GM12878 (cell line): Measurements from ENCODE around the gene CAPN14. TPM values are rescaled to one million over a fixed set of nuclear protein-coding genes. Genes with fewer than 3 reads are reported as not detected.

Experiments used
- ATAC-seq: fragments of 200-7000 bp; cut with Tn5 transposase; 3 replicates; pipeline ENCODE4 v1.9.1; 2020; ENCODE audit warnings: mild to moderate bottlenecking, moderate library complexity
- BruUV-seq: library from RNA; stranded (reverse); fragments of 400-500 nt; replicated peaks from 2 replicates; lab custom pipeline; 2021; lab: Mats Ljungman, UMichigan
- CTCF ChIA-PET: fragments of 300-600 bp; sonication (Branson Sonifier 250); formaldehyde crosslinking; extraction: SDS; loops from one replicate; lab custom pipeline; 2021; ENCODE audit warnings: inconsistent platforms; lab: Yijun Ruan, JAX
- POLR2A ChIA-PET: fragments of 350-600 bp; formaldehyde crosslinking; extraction: SDS; loops from one replicate; lab custom pipeline; 2021; ENCODE audit warnings: inconsistent platforms; lab: Charles Lee
- RAD21 ChIA-PET: fragments of 300-600 bp; sonication (Branson Sonifier 250); formaldehyde crosslinking; loops from one replicate; lab custom pipeline; 2023; ENCODE audit warnings: antibody characterized with exemption; ENCODE audit not compliant: unreplicated experiment; lab: Charles Lee
- SMC1A ChIA-PET: fragments of 300-600 bp; sonication (Branson Sonifier 250); formaldehyde crosslinking; loops from one replicate; lab custom pipeline; 2023; ENCODE audit not compliant: unreplicated experiment, uncharacterized antibody; lab: Charles Lee
- DNase-seq: peaks from one replicate; pipeline ENCODE4 v3.0.0-alpha.2; 2011; ENCODE audit warnings: low read depth, low spot score
- FAIRE-seq: peaks from 3 replicates; lab custom pipeline; 2011; peaks lifted over from hg19 to GRCh38; lab: Jason Lieb, UNC
- H2AFZ ChIP-seq: 2 replicates; pipeline ENCODE4 v1.6.0; 2011; ENCODE audit warnings: low read depth, low read length, control low read depth; ENCODE audit not compliant: control insufficient read depth
- H3K27ac ChIP-seq: 2 replicates; pipeline ENCODE4 v1.5.1; 2011; ENCODE audit warnings: control low read depth; ENCODE audit not compliant: control insufficient read depth, insufficient read depth
- H3K27me3 ChIP-seq, 2 experiments: replicated peaks in 1 of 2; 2 replicates each; pipeline versions ENCODE4 v1.6.0 to v1.6.1; 2011; ENCODE audit warnings: low read length in 1 of 2; ENCODE audit not compliant: control insufficient read depth in 2 of 2, insufficient read depth in 2 of 2
- H3K36me3 ChIP-seq, 2 experiments: 2 replicates each; pipeline ENCODE4 v1.5.1; 2011; ENCODE audit warnings: low read length in 1 of 2; ENCODE audit not compliant: control insufficient read depth in 2 of 2, insufficient read depth in 2 of 2
- H3K4me1 ChIP-seq: 2 replicates; pipeline ENCODE4 v1.6.1; 2011; ENCODE audit warnings: mild to moderate bottlenecking, low read length, moderate library complexity, mixed read lengths; ENCODE audit not compliant: control insufficient read depth, insufficient read depth
- H3K4me2 ChIP-seq: 2 replicates; pipeline ENCODE4 v1.6.0; 2011; ENCODE audit warnings: control low read depth; ENCODE audit not compliant: control insufficient read depth, insufficient read depth
- H3K4me3 ChIP-seq: fragments of 200-600 bp; sonication (generic); 2 replicates; pipeline ENCODE4 v1.5.1; 2016
- H3K79me2 ChIP-seq: 2 replicates; pipeline ENCODE4 v1.6.0; 2011; ENCODE audit warnings: low read length; ENCODE audit not compliant: control insufficient read depth, insufficient read depth
- H3K9ac ChIP-seq: 2 replicates; pipeline ENCODE4 v1.8.0; 2011; ENCODE audit warnings: low read length, control low read depth, mixed read lengths; ENCODE audit not compliant: control insufficient read depth, insufficient read depth
- H3K9me3 ChIP-seq: replicated peaks from 3 replicates; pipeline ENCODE4 v1.5.1; 2011; ENCODE audit warnings: mild to moderate bottlenecking, low read length; ENCODE audit not compliant: control insufficient read depth, insufficient read depth
- H4K20me1 ChIP-seq: 2 replicates; pipeline ENCODE4 v1.6.0; 2011; ENCODE audit not compliant: control insufficient read depth, insufficient read depth
- ATF3 ChIP-seq: IDR thresholded peaks from 2 replicates; pipeline ENCODE4 v1.6.1; 2011; ENCODE audit warnings: low read depth, mild to moderate bottlenecking, low read length, moderate library complexity, borderline replicate concordance; ENCODE audit errors: extremely low read depth
- ATF7 ChIP-seq: fragments of 450-650 bp; IDR thresholded peaks from 2 replicates; pipeline ENCODE4 v1.6.1; 2016; ENCODE audit warnings: low read depth, mild to moderate bottlenecking
- CREM ChIP-seq: IDR thresholded peaks from 2 replicates; pipeline ENCODE4 v1.6.1; 2014; ENCODE audit warnings: antibody characterized with exemption, low read depth
- E2F4 ChIP-seq: IDR thresholded peaks from 2 replicates; pipeline ENCODE4 v1.6.1; 2012; ENCODE audit warnings: low read depth, low read length, improper control_type of control experiment
- FOXK2 ChIP-seq: fragments of 450-650 bp; IDR thresholded peaks from 2 replicates; pipeline ENCODE4 v1.6.1; 2017; ENCODE audit warnings: mild to moderate bottlenecking, moderate library complexity
- HDAC2 ChIP-seq: fragments of 200-600 bp; sonication (generic); IDR thresholded peaks from 2 replicates; pipeline ENCODE4 v1.6.1; 2017
- JUNB ChIP-seq: IDR thresholded peaks from 2 replicates; pipeline ENCODE4 v1.6.1; 2016; ENCODE audit warnings: antibody characterized with exemption, mild to moderate bottlenecking
- MYC ChIP-seq: IDR thresholded peaks from 2 replicates; pipeline ENCODE4 v1.6.1; 2011; ENCODE audit warnings: mild to moderate bottlenecking, low read length, moderate library complexity, inconsistent platforms; ENCODE audit not compliant: insufficient read depth, insufficient replicate concordance, insufficient read length, severe bottlenecking
- NR2C2 ChIP-seq: IDR thresholded peaks from 2 replicates; pipeline ENCODE4 v1.6.1; 2011; ENCODE audit warnings: borderline replicate concordance, low read depth; ENCODE audit not compliant: control insufficient read depth, insufficient read length
- NR2F1 ChIP-seq: fragments of 450-650 bp; conservative IDR thresholded peaks from 2 replicates; pipeline ENCODE4 v1.6.1; 2017; ENCODE audit warnings: mild to moderate bottlenecking
- PML ChIP-seq: IDR thresholded peaks from 2 replicates; pipeline ENCODE4 v1.6.1; 2012; ENCODE audit warnings: low read length, inconsistent platforms
- RELB ChIP-seq: fragments of 450-650 bp; IDR thresholded peaks from 2 replicates; pipeline ENCODE4 v1.6.1; 2017; ENCODE audit warnings: low read depth, mild to moderate bottlenecking, moderate library complexity
- SMAD1 ChIP-seq: fragments of 450-650 bp; IDR thresholded peaks from 2 replicates; pipeline ENCODE4 v1.6.1; 2018; ENCODE audit warnings: mild to moderate bottlenecking, low read depth; ENCODE audit not compliant: partially characterized antibody
- STAT1 ChIP-seq: fragments of 450-650 bp; conservative IDR thresholded peaks from 2 replicates; pipeline ENCODE4 v1.6.1; 2014; ENCODE audit warnings: antibody characterized with exemption, mild to moderate bottlenecking
- ZNF217 ChIP-seq: fragments of 450-650 bp; IDR thresholded peaks from 2 replicates; pipeline ENCODE4 v1.6.1; 2017; ENCODE audit warnings: antibody characterized with exemption, mild to moderate bottlenecking
- WGBS: methylation state at CpG from one replicate; pipeline ENCODE4 v1.1.6; 2016; ENCODE audit warnings: low lambda C conversion rate; ENCODE audit not compliant: insufficient replicate concordance, insufficient coverage; ENCODE audit errors: missing lambda C conversion rate; 5-methylcytosine and 5-hydroxymethylcytosine counted together
- in situ Hi-C: fragments of 300-500 bp; cut with MboI; formaldehyde crosslinking; loops from 9 replicates; pipeline ENCODE4 v1.14.3; 2018; ENCODE audit warnings: mixed read lengths
- intact Hi-C: fragments of 100-400 bp; cut with micrococcal nuclease; formaldehyde crosslinking; loops from one replicate; pipeline ENCODE4 v1.14.2; 2022; ENCODE audit not compliant: unreplicated experiment
- polyA plus RNA-seq, 11 experiments: library from polyadenylated mRNA; depleted of rRNA in 4 of 11; unstranded in 6 of 11; stranded (reverse) in 5 of 11; fragments of >200 nt; fragmentation: Nextera tagmentation in 4 of 11; fragmentation: Illumina TruSeq in 1 of 11; extraction: Ambion mirVana in 4 of 11; extraction: Trizol in 1 of 11; gene quantifications; 1 replicate in 1 of 11; 2 replicates in 10 of 11; pipeline versions ENCODE4 v1.2.1 to v1.2.3, GENCODE V29; 2011 to 2016; ENCODE audit warnings: inconsistent platforms in 2 of 11, missing spikeins in 2 of 11, low read depth in 1 of 11
- total RNA-seq, 4 experiments: library from RNA; depleted of rRNA in 3 of 4; stranded (reverse); fragments of >200 nt in 3 of 4; fragmentation: Illumina TruSeq in 1 of 4; extraction: Trizol in 1 of 4; gene quantifications; 2 replicates each; pipeline versions ENCODE4 v1.2.1 to v1.2.3, GENCODE V29; 2013 to 2021
- TF ChIP-seq, protein P1 (sequence below): IDR thresholded peaks from 2 replicates; pipeline ENCODE4 v1.6.1; 2011; ENCODE audit warnings: mild to moderate bottlenecking, low read depth, low read length, moderate library complexity; ENCODE audit not compliant: insufficient replicate concordance
- TF ChIP-seq, protein P2 (sequence below): IDR thresholded peaks from 2 replicates; pipeline ENCODE4 v1.6.1; 2012; ENCODE audit warnings: low read depth, low read length, improper control_type of control experiment

Gene CAPN14
- total and polyA plus RNA-seq, 10 of the 15 experiments (the other 5 are each of a cell fraction or from before 2014, with no cell fraction given) = 0.08 to 1.5 (median 1.1) TPM

DNA sequence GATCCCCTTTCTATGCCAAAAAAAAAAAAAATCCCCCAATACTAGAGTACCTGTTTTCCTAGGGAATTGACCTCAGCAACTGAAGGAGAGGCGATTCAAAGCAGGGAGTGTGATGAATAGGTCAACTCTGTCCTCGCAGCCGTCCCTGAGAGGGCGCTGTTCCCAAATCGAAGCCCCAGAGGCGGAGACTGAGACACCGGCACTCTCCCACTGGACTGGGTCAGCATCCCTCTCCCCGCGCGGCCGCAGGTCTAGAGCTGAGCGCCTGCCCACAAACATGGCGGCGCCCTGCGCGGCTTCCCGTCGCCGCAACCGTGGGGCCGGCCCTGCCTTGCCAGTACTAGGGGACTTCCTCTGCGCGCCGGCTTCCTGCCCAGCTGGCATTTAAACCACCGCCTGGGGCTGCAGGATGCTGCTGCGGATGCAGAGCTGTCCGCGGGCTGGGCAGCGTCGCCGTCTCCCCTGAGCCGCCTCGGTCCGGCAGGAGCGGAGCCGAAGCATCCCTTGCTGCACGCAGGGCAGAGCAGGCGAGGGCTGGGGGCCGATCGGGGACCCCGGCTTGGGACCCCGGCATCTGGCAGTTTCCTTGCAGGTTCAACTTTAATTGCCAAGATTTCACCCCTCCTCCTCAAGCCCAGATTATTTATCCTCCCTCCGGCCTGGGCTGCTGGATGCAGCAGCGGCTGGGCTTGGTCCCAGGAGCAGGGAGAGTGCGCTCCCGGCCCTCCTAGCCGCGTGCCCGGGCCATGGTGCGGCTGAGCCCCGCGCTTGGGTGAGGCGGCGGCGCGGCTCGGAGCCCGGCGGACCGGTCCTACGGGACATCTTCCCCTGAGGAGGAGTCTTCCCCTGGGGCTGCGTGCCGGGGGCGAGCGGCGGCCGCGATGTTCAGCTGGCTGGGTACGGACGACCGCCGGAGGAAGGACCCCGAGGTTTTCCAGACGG is 16.7 kb upstream of the CAPN14 start, which contains the start of gene EHD3:
TSS of gene EHD3 (plus strand) at position 412 of the 942 bp plus-strand sequence. CDS start at position 882, 470 bp downstream.
- no peaks in the 10 kb centered on the region for H3K27me3 ChIP-seq
- no TSS peak for BruUV-seq
- FAIRE-seq (no peak), ATAC-seq (peak; percentile 99), DNase-seq (no peak)
- H3K79me2 ChIP-seq = no peaks in the 10 kb centered on the region
- peak within 1 kb of the TSS; percentile 48 for H3K4me3 ChIP-seq
- 1% methylated on average over 74 of the region's 74 CpGs for WGBS
- SMC1A ChIA-PET = interaction anchor here (0.7 to 5.1 kb wide), 9 partner anchors 14 to 99 kb away, joined by 3 to 30 read pairs (median 3); no protein-coding TSS in a partner anchor
- H4K20me1 ChIP-seq = no peaks in the 10 kb centered on the region
- POLR2A ChIA-PET = interaction anchor here (0.8 to 1.0 kb wide), 2 partner anchors 14 to 22 kb away, joined by 3 read pairs; no protein-coding TSS in a partner anchor
- intact Hi-C loops (loop anchor here (2.0 kb wide), 1 partner anchor 99 kb away; no protein-coding TSS in a partner anchor), in situ Hi-C loops (no loop called here)
- H2AFZ ChIP-seq = peak within 1 kb of the TSS; percentile 73
- no peak within 1 kb of the TSS for H3K27ac ChIP-seq
- H3K4me2 ChIP-seq = peak within 1 kb of the TSS; percentile 75
- CTCF ChIA-PET = interaction anchor here (0.7 to 7.4 kb wide), 13 partner anchors 11 to 523 kb away, joined by 3 to 68 read pairs (median 6); partner anchors contain the start of gene CAPN14
- H3K9me3 ChIP-seq = no peaks in the 10 kb centered on the region; the same call in 2 of the 3 replicates
- RAD21 ChIA-PET = interaction anchor here (0.7 to 5.3 kb wide), 8 partner anchors 12 to 523 kb away, joined by 3 to 35 read pairs (median 4); no protein-coding TSS in a partner anchor
- no peaks in the 10 kb centered on the region for H3K36me3 ChIP-seq
- H3K9ac ChIP-seq = peak within 1 kb of the TSS; percentile 5; the same call in 1 of the 2 replicates
- H3K4me1 ChIP-seq = no peaks in the 10 kb centered on the region; the same call in 1 of the 2 replicates
- TF ChIP-seq NR2C2 (no peak), MYC (no peak), STAT1 (no peak), FOXK2 (no peak), SMAD1 (no peak), ATF7 (no peak), NR2F1 (no peak), E2F4 (no peak), ATF3 (no peak), RELB (no peak), CREM (0 out of 2 replicates have a peak, but pooled peaks have one; percentile 38), PML (no peak), HDAC2 (no peak), ZNF217 (no peak), JUNB (no peak)
- TF ChIP-seq, protein P1, sequence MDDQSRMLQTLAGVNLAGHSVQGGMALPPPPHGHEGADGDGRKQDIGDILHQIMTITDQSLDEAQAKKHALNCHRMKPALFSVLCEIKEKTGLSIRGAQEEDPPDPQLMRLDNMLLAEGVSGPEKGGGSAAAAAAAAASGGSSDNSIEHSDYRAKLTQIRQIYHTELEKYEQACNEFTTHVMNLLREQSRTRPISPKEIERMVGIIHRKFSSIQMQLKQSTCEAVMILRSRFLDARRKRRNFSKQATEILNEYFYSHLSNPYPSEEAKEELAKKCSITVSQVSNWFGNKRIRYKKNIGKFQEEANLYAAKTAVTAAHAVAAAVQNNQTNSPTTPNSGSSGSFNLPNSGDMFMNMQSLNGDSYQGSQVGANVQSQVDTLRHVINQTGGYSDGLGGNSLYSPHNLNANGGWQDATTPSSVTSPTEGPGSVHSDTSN = peak; percentile 17
- TF ChIP-seq, protein P2, sequence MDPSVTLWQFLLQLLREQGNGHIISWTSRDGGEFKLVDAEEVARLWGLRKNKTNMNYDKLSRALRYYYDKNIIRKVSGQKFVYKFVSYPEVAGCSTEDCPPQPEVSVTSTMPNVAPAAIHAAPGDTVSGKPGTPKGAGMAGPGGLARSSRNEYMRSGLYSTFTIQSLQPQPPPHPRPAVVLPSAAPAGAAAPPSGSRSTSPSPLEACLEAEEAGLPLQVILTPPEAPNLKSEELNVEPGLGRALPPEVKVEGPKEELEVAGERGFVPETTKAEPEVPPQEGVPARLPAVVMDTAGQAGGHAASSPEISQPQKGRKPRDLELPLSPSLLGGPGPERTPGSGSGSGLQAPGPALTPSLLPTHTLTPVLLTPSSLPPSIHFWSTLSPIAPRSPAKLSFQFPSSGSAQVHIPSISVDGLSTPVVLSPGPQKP = no peak
